SK-N-SH (cell line): ENCODE results near the gene SAMD1. TPM values are rescaled to one million over a fixed set of nuclear protein-coding genes. Genes with fewer than 3 reads are reported as not detected.

Experiments used
- CTCF ChIA-PET: fragments of 300-600, 350-600 bp; formaldehyde crosslinking; extraction: SDS; loops from one replicate; lab custom pipeline; 2021; lab: Yijun Ruan, JAX
- POLR2A ChIA-PET: fragments of 350-600 bp; sonication (Branson Sonifier 250); formaldehyde crosslinking; extraction: SDS; loops from one replicate; lab custom pipeline; 2020; ENCODE audit warnings: antibody characterized with exemption, inconsistent platforms; lab: Yijun Ruan, JAX
- DNase-seq: peaks from one replicate; pipeline ENCODE4 v3.0.0; 2012
- H2AFZ ChIP-seq: fragments of 200-600 bp; sonication (generic); 2 replicates; pipeline ENCODE4 v1.8.1; 2016; ENCODE audit warnings: antibody characterized with exemption, mild to moderate bottlenecking, low read depth
- H3F3A ChIP-seq: fragments of 200-600 bp; sonication (generic); replicated peaks from 2 replicates; pipeline ENCODE3; 2016; ENCODE audit warnings: antibody characterized with exemption, mild to moderate bottlenecking; ENCODE audit not compliant: insufficient read depth
- H3K27ac ChIP-seq, 2 experiments: fragments of 200-500 bp in 1 of 2; fragments of 200-600 bp in 1 of 2; sonication (Bioruptor generic) in 1 of 2; sonication (generic), shearing (Covaris generic) in 1 of 2; 2 replicates each; pipeline versions ENCODE4 v1.5.1 to v1.6.1; 2014 to 2016; ENCODE audit warnings: low read depth in 2 of 2, inconsistent platforms in 1 of 2, low read length in 1 of 2, mild to moderate bottlenecking in 1 of 2, mixed read lengths in 1 of 2
- H3K27me3 ChIP-seq: fragments of 200-600 bp; sonication (generic), shearing (Covaris generic); 2 replicates; pipeline ENCODE4 v1.6.1; 2016; ENCODE audit warnings: mixed run types; ENCODE audit not compliant: insufficient read depth
- H3K36me3 ChIP-seq, 2 experiments: fragments of 200-500 bp in 1 of 2; fragments of 200-600 bp in 1 of 2; sonication (Bioruptor generic) in 1 of 2; sonication (generic) in 1 of 2; replicated peaks in 1 of 2; 2 replicates each; pipeline versions ENCODE3 to v1.5.1; 2014 to 2016; ENCODE audit warnings: low read length in 1 of 2, mild to moderate bottlenecking in 1 of 2; ENCODE audit not compliant: insufficient read depth in 2 of 2, control insufficient read depth in 1 of 2
- H3K4me1 ChIP-seq, 2 experiments: fragments of 200-500 bp in 1 of 2; fragments of 200-600 bp in 1 of 2; sonication (Bioruptor generic) in 1 of 2; sonication (generic), shearing (Covaris generic) in 1 of 2; 2 replicates each; pipeline versions ENCODE4 v1.5.1 to v1.6.1; 2014 to 2016; ENCODE audit warnings: low read depth in 1 of 2, low read length in 1 of 2, mixed run types in 1 of 2; ENCODE audit not compliant: insufficient read depth in 2 of 2, control insufficient read depth in 1 of 2
- H3K4me2 ChIP-seq: fragments of 200-600 bp; sonication (generic), shearing (Covaris generic); 2 replicates; pipeline ENCODE4 v1.6.1; 2017; ENCODE audit warnings: mixed run types
- H3K4me3 ChIP-seq, 2 experiments: fragments of 200-500 bp in 1 of 2; fragments of 200-600 bp in 1 of 2; sonication (Bioruptor generic) in 1 of 2; sonication (generic), shearing (Covaris generic) in 1 of 2; 2 replicates each; pipeline versions ENCODE4 v1.5.1 to v1.8.1; 2014 to 2016; ENCODE audit warnings: low read depth in 2 of 2, inconsistent platforms in 1 of 2, low read length in 1 of 2, mild to moderate bottlenecking in 1 of 2, mixed read lengths in 1 of 2, moderate library complexity in 1 of 2
- H3K79me2 ChIP-seq: fragments of 200-600 bp; sonication (generic); 2 replicates; pipeline ENCODE4 v1.8.1; 2017; ENCODE audit warnings: mild to moderate bottlenecking; ENCODE audit not compliant: insufficient read depth
- H3K9ac ChIP-seq: fragments of 200-600 bp; sonication (generic); 2 replicates; pipeline ENCODE4 v1.6.1; 2017; ENCODE audit warnings: mixed run types
- H3K9me2 ChIP-seq: fragments of 200-600 bp; sonication (generic); 2 replicates; pipeline ENCODE4 v1.6.1; 2017; ENCODE audit warnings: mixed run types
- H3K9me3 ChIP-seq: fragments of 200-600 bp; sonication (generic); 2 replicates; pipeline ENCODE4 v1.6.1; 2017; ENCODE audit warnings: mixed run types, mild to moderate bottlenecking, moderate library complexity
- H4K20me1 ChIP-seq: fragments of 200-600 bp; sonication (generic); 2 replicates; pipeline ENCODE4 v1.6.1; 2017; ENCODE audit warnings: mild to moderate bottlenecking, mixed run types; ENCODE audit not compliant: insufficient read depth
- CTCF ChIP-seq: fragments of 200-600 bp; sonication (generic); IDR thresholded peaks from 2 replicates; pipeline ENCODE4 v1.6.1; 2017; ENCODE audit warnings: antibody characterized with exemption, mild to moderate bottlenecking, moderate library complexity
- FOSL2 ChIP-seq: IDR thresholded peaks from 2 replicates; pipeline ENCODE4 v1.4.0; 2012; ENCODE audit warnings: low read depth, mild to moderate bottlenecking, moderate library complexity, borderline replicate concordance
- GATA2 ChIP-seq: sonication (generic); formaldehyde crosslinking; IDR thresholded peaks from 2 replicates; pipeline ENCODE4 v1.5.0; 2020; ENCODE audit warnings: mild to moderate bottlenecking, missing genetic modification reagents
- MAX ChIP-seq: IDR thresholded peaks from 2 replicates; pipeline ENCODE4 v1.4.0; 2012; ENCODE audit warnings: low read depth
- MEF2A ChIP-seq: IDR thresholded peaks from 2 replicates; pipeline ENCODE4 v1.4.0; 2012; ENCODE audit warnings: low read depth, borderline replicate concordance
- MXI1 ChIP-seq: IDR thresholded peaks from 2 replicates; pipeline ENCODE4 v1.6.1; 2012; ENCODE audit warnings: mild to moderate bottlenecking, low read depth, low read length, improper control_type of control experiment
- NRF1 ChIP-seq: IDR thresholded peaks from 2 replicates; pipeline ENCODE4 v1.6.1; 2012; ENCODE audit warnings: low read depth, mild to moderate bottlenecking, low read length
- POLR2AphosphoS5 ChIP-seq: IDR thresholded peaks from 2 replicates; pipeline ENCODE4 v1.6.1; 2012; ENCODE audit warnings: low read depth, low read length
- RAD21 ChIP-seq: IDR thresholded peaks from 2 replicates; pipeline ENCODE4 v1.6.1; 2012; ENCODE audit warnings: mild to moderate bottlenecking, low read length
- RCOR1 ChIP-seq: fragments of 150-350 bp; IDR thresholded peaks from 2 replicates; pipeline ENCODE4 v1.6.1; 2017; ENCODE audit warnings: antibody characterized with exemption, low read length
- RFX5 ChIP-seq: IDR thresholded peaks from 2 replicates; pipeline ENCODE4 v1.6.1; 2012; ENCODE audit warnings: mild to moderate bottlenecking, improper control_type of control experiment, low read length
- RXRA ChIP-seq: IDR thresholded peaks from 2 replicates; pipeline ENCODE4 v1.4.0; 2012; ENCODE audit warnings: low read depth, mild to moderate bottlenecking, borderline replicate concordance
- SIN3A ChIP-seq: IDR thresholded peaks from 2 replicates; pipeline ENCODE4 v1.6.1; 2012; ENCODE audit warnings: low read depth, mild to moderate bottlenecking, low read length, moderate library complexity, borderline replicate concordance
- SMC3 ChIP-seq: IDR thresholded peaks from 2 replicates; pipeline ENCODE4 v1.6.1; 2012; ENCODE audit warnings: low read depth, low read length, improper control_type of control experiment
- TCF12 ChIP-seq: IDR thresholded peaks from 2 replicates; pipeline ENCODE4 v1.4.0; 2012
- USF1 ChIP-seq: IDR thresholded peaks from 2 replicates; pipeline ENCODE4 v1.4.0; 2012; ENCODE audit warnings: low read depth, borderline replicate concordance
- USF2 ChIP-seq: fragments of 150-350 bp; IDR thresholded peaks from 2 replicates; pipeline ENCODE4 v1.6.1; 2017; ENCODE audit warnings: antibody characterized with exemption, low read length, low read depth, borderline replicate concordance
- ZBTB33 ChIP-seq: IDR thresholded peaks from 2 replicates; pipeline ENCODE4 v1.4.0; 2012; ENCODE audit warnings: low read depth, borderline replicate concordance
- WGBS: methylation state at CpG from one replicate; pipeline ENCODE4 v1.1.6; 2017; ENCODE audit warnings: low lambda C conversion rate; 5-methylcytosine and 5-hydroxymethylcytosine counted together
- polyA plus RNA-seq, 3 experiments: library from polyadenylated mRNA; depleted of rRNA; stranded (reverse); fragments of >200 nt; gene quantifications; 2 replicates each; pipeline ENCODE4 v1.2.3, GENCODE V29; 2012

SAMD1 gene
- polyA plus RNA-seq, 1 of the 3 experiments (the other 2 are of a cell fraction) = 19.0 TPM

- H4K20me1 ChIP-seq = no peaks in the 10 kb centered on the region
- H3K4me1 ChIP-seq = peaks cover 15 to 36% of the 10 kb centered on the region in 2 experiments
- no peaks in the 10 kb centered on the region for H3K9me3 ChIP-seq
- TF ChIP-seq RFX5 (no peak), MAX (no peak), RXRA (no peak), RCOR1 (no peak), MEF2A (no peak), FOSL2 (no peak)
- POLR2A ChIA-PET = no interaction called here
- CTCF ChIA-PET = interaction anchor here (1.8 to 3.5 kb wide), 2 partner anchors 44 to 232 kb away, joined by 5 to 18 read pairs; partner anchors contain the start of gene MISP3
- H3K9ac ChIP-seq = peak overlapping the region; percentile 69
- 33% methylated on average over 6 of the region's 6 CpGs for WGBS
- H3K9me2 ChIP-seq = no peaks in the 10 kb centered on the region
- H3F3A ChIP-seq = peaks cover 12% of the 10 kb centered on the region
- DNase-seq = no peak
- peak overlapping the region; percentile 98 for H3K4me2 ChIP-seq
- no peaks in the 10 kb centered on the region for H3K36me3 ChIP-seq
- H3K4me3 ChIP-seq = peak overlapping the region; percentile 79 to 80
- H3K27ac ChIP-seq = no peak overlapping the region
- peaks cover 40% of the 10 kb centered on the region for H3K79me2 ChIP-seq
- H3K27me3 ChIP-seq = no peaks in the 10 kb centered on the region
- no peak overlapping the region for H2AFZ ChIP-seq
Observed at GRCh38 chr19:14116525-14116917, 26.0 kb upstream of the SAMD1 start.

- no peak overlapping the region for H3K9ac ChIP-seq
- H3K9me3 ChIP-seq = no peaks in the 10 kb centered on the region
- WGBS = 72% methylated on average over 5 of the region's 5 CpGs
- H3K9me2 ChIP-seq = no peaks in the 10 kb centered on the region
- peak overlapping the region; percentile 98; the same call in 1 of the 2 replicates for H3K4me2 ChIP-seq
- ChIA-PET CTCF (interaction anchor here (1.6 to 4.7 kb wide), 6 partner anchors 14 to 233 kb away, joined by 4 to 28 read pairs (median 14); partner anchors contain the start of genes ASF1B, MISP3 and SAMD1), POLR2A (no interaction called here)
- H4K20me1 ChIP-seq = no peaks in the 10 kb centered on the region
- peaks cover 15 to 36% of the 10 kb centered on the region in 2 experiments for H3K4me1 ChIP-seq
- H3F3A ChIP-seq = peaks cover 9% of the 10 kb centered on the region
- no peak overlapping the region for H2AFZ ChIP-seq
- H3K27ac ChIP-seq = no peak overlapping the region
- peaks cover 43% of the 10 kb centered on the region for H3K79me2 ChIP-seq
- H3K36me3 ChIP-seq = no peaks in the 10 kb centered on the region
- no peaks in the 10 kb centered on the region for H3K27me3 ChIP-seq
- no peak for DNase-seq
- peak overlapping the region in 1 of 2 experiments; percentile 80; a peak in 1 of 4 replicates for H3K4me3 ChIP-seq
- TF ChIP-seq POLR2AphosphoS5 = no peak
- TF ChIP-seq FOSL2 = no peak
- TF ChIP-seq NRF1 = no peak
- TF ChIP-seq USF2 = no peak
- TF ChIP-seq TCF12 = no peak
- no peak for TF ChIP-seq ZBTB33
- no peak for TF ChIP-seq GATA2 (CRISPR knock-in tag)
- TF ChIP-seq USF1 = no peak
- TF ChIP-seq SMC3 = no peak
- no peak for TF ChIP-seq RXRA
- TF ChIP-seq RAD21 = no peak
- TF ChIP-seq CTCF = no peak
- TF ChIP-seq MXI1 = no peak
- no peak for TF ChIP-seq SIN3A
Observed at GRCh38 chr19:14115756-14116155, 25.2 kb upstream of the SAMD1 start.
